ENCODE measurements around the gene CD300LD.
"Not testable (repeated sequence)": the region's sequence is repeated elsewhere in the genome, so short reads cannot be mapped to it uniquely, and the experiment has no call there.

The CD300LD gene

GRCh38 chr17:74558882-74559519, 33.1 kb downstream of the CD300LD start:
- Histone ChIP-seq H3K4me3 (ENCODE audit: low read depth, low read length) (no peak overlapping the region), H3K9me3 (ENCODE audit: control insufficient read depth, insufficient read depth, low read depth, low read length) (no peaks in the 10 kb centered on the region), H3K4me1 (ENCODE audit: control insufficient read depth, insufficient read depth, low read length) (no peaks in the 10 kb centered on the region), H3K27ac (ENCODE audit: extremely low read depth, low read depth, low read length) (no peak overlapping the region), H3K36me3 (ENCODE audit: control insufficient read depth in 2 of 2, insufficient read depth in 1 of 2, low read length in 2 of 2) (no peaks in the 10 kb centered on the region)
- ChIA-PET POLR2A (no interaction called here), CTCF (no interaction called here)
- TF ChIP-seq SCRT2 (tag by site-specific recombination; IDR thresholded peaks at IDR 0.05) = no peak
- no peak for TF ChIP-seq IKZF3 (tag by site-specific recombination; IDR thresholded peaks at IDR 0.05)
- TF ChIP-seq ZNF747 (tag by site-specific recombination; IDR thresholded peaks at IDR 0.05) = no peak
- no peak for TF ChIP-seq OSR2 (tag by site-specific recombination; IDR thresholded peaks at IDR 0.05)

- POLR2A ChIA-PET; H3K9me3 ChIP-seq (ENCODE audit: control insufficient read depth, insufficient read depth, low read depth, low read length); H3K27ac ChIP-seq (ENCODE audit: extremely low read depth, low read depth, low read length); H3K4me1 ChIP-seq (ENCODE audit: control insufficient read depth, insufficient read depth, low read length); H3K4me3 ChIP-seq (ENCODE audit: low read depth, low read length); H3K36me3 ChIP-seq (ENCODE audit: control insufficient read depth in 2 of 2, insufficient read depth in 1 of 2, low read length in 2 of 2): not testable (repeated sequence)
- CTCF ChIA-PET = interaction anchor here (0.6 kb wide), 1 partner anchor 198 kb away, joined by 3 read pairs; no protein-coding TSS in a partner anchor
These were observed 33.7 kb downstream of the CD300LD start for GRCh38 chr17:74558402-74558801.

GRCh38 chr17:74555427-74555940, 36.6 kb downstream of the CD300LD start:
- Histone ChIP-seq H3K9me3 (ENCODE audit: control insufficient read depth, insufficient read depth, low read depth, low read length) (no peaks in the 10 kb centered on the region), H3K4me1 (ENCODE audit: control insufficient read depth, insufficient read depth, low read length) (no peaks in the 10 kb centered on the region), H3K27ac (ENCODE audit: extremely low read depth, low read depth, low read length) (no peak overlapping the region), H3K36me3 (ENCODE audit: control insufficient read depth in 2 of 2, insufficient read depth in 1 of 2, low read length in 2 of 2) (no peaks in the 10 kb centered on the region), H3K4me3 (ENCODE audit: low read depth, low read length) (no peak overlapping the region)
- TF ChIP-seq ZNF292 (tag by site-specific recombination; IDR thresholded peaks at IDR 0.05; ENCODE audit: borderline replicate concordance, low read depth) = no peak
- ChIA-PET POLR2A (interaction anchor here (0.6 kb wide), 1 partner anchor 23 kb away, joined by 3 read pairs; no protein-coding TSS in a partner anchor), CTCF (interaction anchor here (0.6 to 6.9 kb wide), 3 partner anchors 9 to 176 kb away, joined by 3 to 43 read pairs (median 3); partner anchors contain the start of gene CD300H)

- ChIA-PET POLR2A (no interaction called here), CTCF (interaction anchor here (0.6 to 6.9 kb wide), 2 partner anchors 11 to 226 kb away, joined by 3 to 43 read pairs; partner anchors contain the start of gene CD300H)
- TF ChIP-seq ZNF10 (tag by site-specific recombination; IDR thresholded peaks at IDR 0.05) (no peak), ZNF830 (tag by site-specific recombination; IDR thresholded peaks at IDR 0.05; ENCODE audit: low read depth) (no peak)
- Histone ChIP-seq H3K9me3 (ENCODE audit: control insufficient read depth, insufficient read depth, low read depth, low read length) (no peaks in the 10 kb centered on the region), H3K4me3 (ENCODE audit: low read depth, low read length) (no peak overlapping the region), H3K27ac (ENCODE audit: extremely low read depth, low read depth, low read length) (no peak overlapping the region), H3K4me1 (ENCODE audit: control insufficient read depth, insufficient read depth, low read length) (no peaks in the 10 kb centered on the region), H3K36me3 (ENCODE audit: control insufficient read depth in 2 of 2, insufficient read depth in 1 of 2, low read length in 2 of 2) (no peaks in the 10 kb centered on the region)
These were observed 37.2 kb downstream of the CD300LD start for GRCh38 chr17:74554909-74555308.

GRCh38 chr17:74552037-74552436, 40.0 kb downstream of the CD300LD start:
- TF ChIP-seq ZNF341 (tag by site-specific recombination; IDR thresholded peaks at IDR 0.05; ENCODE audit: low read depth) (0 out of 2 replicates have a peak, but pooled peaks have one; percentile 14), ZNF792 (tag by site-specific recombination; IDR thresholded peaks at IDR 0.05) (no peak)
- no peaks in the 10 kb centered on the region for H3K4me1 ChIP-seq (ENCODE audit: control insufficient read depth, insufficient read depth, low read length)
- no peak overlapping the region for H3K4me3 ChIP-seq (ENCODE audit: low read depth, low read length)
- POLR2A ChIA-PET = no interaction called here
- H3K9me3 ChIP-seq (ENCODE audit: control insufficient read depth, insufficient read depth, low read depth, low read length) = no peaks in the 10 kb centered on the region
- CTCF ChIA-PET = interaction anchor here (0.6 to 6.9 kb wide), 4 partner anchors 12 to 51 kb away, joined by 3 to 43 read pairs (median 3); partner anchors contain the start of gene CD300H
- H3K27ac ChIP-seq (ENCODE audit: extremely low read depth, low read depth, low read length) = no peak overlapping the region
- no peaks in the 10 kb centered on the region for H3K36me3 ChIP-seq (ENCODE audit: control insufficient read depth in 2 of 2, insufficient read depth in 1 of 2, low read length in 2 of 2)

GRCh38 chr17:74550602-74551001, 41.5 kb downstream of the CD300LD start:
- Histone ChIP-seq H3K27ac (ENCODE audit: extremely low read depth, low read depth, low read length) (no peak overlapping the region), H3K9me3 (ENCODE audit: control insufficient read depth, insufficient read depth, low read depth, low read length) (no peaks in the 10 kb centered on the region), H3K4me1 (ENCODE audit: control insufficient read depth, insufficient read depth, low read length) (no peaks in the 10 kb centered on the region), H3K36me3 (ENCODE audit: control insufficient read depth in 2 of 2, insufficient read depth in 1 of 2, low read length in 2 of 2) (no peaks in the 10 kb centered on the region), H3K4me3 (ENCODE audit: low read depth, low read length) (no peak overlapping the region)
- ChIA-PET CTCF (interaction anchor here (0.6 kb wide), 1 partner anchor 15 kb away, joined by 3 read pairs; no protein-coding TSS in a partner anchor), POLR2A (no interaction called here)
- TF ChIP-seq GLI2 (tag by site-specific recombination; IDR thresholded peaks at IDR 0.05; ENCODE audit: borderline replicate concordance, low read depth) (no peak), PRDM1 (tag by site-specific recombination; IDR thresholded peaks at IDR 0.05) (no peak), ZNF324 (tag by site-specific recombination; IDR thresholded peaks at IDR 0.05) (no peak), ZNF280D (tag by site-specific recombination; IDR thresholded peaks at IDR 0.05) (no peak), ZSCAN23 (tag by site-specific recombination; IDR thresholded peaks at IDR 0.05) (no peak), ZNF280C (tag by site-specific recombination; IDR thresholded peaks at IDR 0.05) (no peak)

Data from HEK293 (cell line).